HG03521 (cell line): ENCODE results near the gene PLEKHA3.
"Not testable (repeated sequence)": the region's sequence is repeated elsewhere in the genome, so short reads cannot be mapped to it uniquely, and the experiment has no call there.

Experiments used
- ATAC-seq: cut with Tn5 transposase; IDR thresholded peaks from one replicate; pipeline ENCODE4 v1.9.1; 2021; ENCODE audit warnings: mild to moderate bottlenecking, moderate library complexity; ENCODE audit not compliant: unreplicated experiment

PLEKHA3 gene

GRCh38 chr2:178522950-178523595 lies 42.8 kb downstream of the PLEKHA3 start:
- ATAC-seq = peak; percentile 93

GRCh38 chr2:178523596-178524134 lies 43.4 kb downstream of the PLEKHA3 start:
- ATAC-seq = no peak

GRCh38 chr2:178525010-178525409 lies 44.8 kb downstream of the PLEKHA3 start:
- ATAC-seq = not testable (repeated sequence)

GRCh38 chr2:178525460-178525859 lies 45.2 kb downstream of the PLEKHA3 start:
- ATAC-seq = not testable (repeated sequence)

GRCh38 chr2:178526256-178526655 lies 46.0 kb downstream of the PLEKHA3 start:
- ATAC-seq = no peak

GRCh38 chr2:178527592-178527991 lies 47.3 kb downstream of the PLEKHA3 start:
- ATAC-seq = no peak

- no peak for ATAC-seq
Observed at GRCh38 chr2:178528647-178529046, 48.4 kb downstream of the PLEKHA3 start.

GRCh38 chr2:178529194-178529593 lies 48.9 kb downstream of the PLEKHA3 start:
- no peak for ATAC-seq

- no peak for ATAC-seq
Observed at GRCh38 chr2:178530131-178530530, 49.9 kb downstream of the PLEKHA3 start.

GRCh38 chr2:178530625-178531142 lies 50.4 kb downstream of the PLEKHA3 start:
- ATAC-seq = peak; percentile 96

- ATAC-seq = peak; percentile 10
Observed at GRCh38 chr2:178531168-178531567, 50.9 kb downstream of the PLEKHA3 start.

GRCh38 chr2:178536037-178536436 lies 55.8 kb downstream of the PLEKHA3 start:
- ATAC-seq = no peak

- no peak for ATAC-seq
Observed at GRCh38 chr2:178542161-178542560, 61.9 kb downstream of the PLEKHA3 start.

- ATAC-seq = no peak
Observed at GRCh38 chr2:178542569-178542968, 62.3 kb downstream of the PLEKHA3 start.

- ATAC-seq = no peak
Observed at GRCh38 chr2:178550352-178550751, 70.1 kb downstream of the PLEKHA3 start.

GRCh38 chr2:178553047-178553446 lies 72.8 kb downstream of the PLEKHA3 start:
- no peak for ATAC-seq
